Measurements from ENCODE around the gene DEFB131B.
A peak's percentile ranks its signal among the peaks of the same experiment; 100 is the strongest.
"Not testable (repeated sequence)": the region's sequence is repeated elsewhere in the genome, so short reads cannot be mapped to it uniquely, and the experiment has no call there.

The DEFB131B gene

DNA sequence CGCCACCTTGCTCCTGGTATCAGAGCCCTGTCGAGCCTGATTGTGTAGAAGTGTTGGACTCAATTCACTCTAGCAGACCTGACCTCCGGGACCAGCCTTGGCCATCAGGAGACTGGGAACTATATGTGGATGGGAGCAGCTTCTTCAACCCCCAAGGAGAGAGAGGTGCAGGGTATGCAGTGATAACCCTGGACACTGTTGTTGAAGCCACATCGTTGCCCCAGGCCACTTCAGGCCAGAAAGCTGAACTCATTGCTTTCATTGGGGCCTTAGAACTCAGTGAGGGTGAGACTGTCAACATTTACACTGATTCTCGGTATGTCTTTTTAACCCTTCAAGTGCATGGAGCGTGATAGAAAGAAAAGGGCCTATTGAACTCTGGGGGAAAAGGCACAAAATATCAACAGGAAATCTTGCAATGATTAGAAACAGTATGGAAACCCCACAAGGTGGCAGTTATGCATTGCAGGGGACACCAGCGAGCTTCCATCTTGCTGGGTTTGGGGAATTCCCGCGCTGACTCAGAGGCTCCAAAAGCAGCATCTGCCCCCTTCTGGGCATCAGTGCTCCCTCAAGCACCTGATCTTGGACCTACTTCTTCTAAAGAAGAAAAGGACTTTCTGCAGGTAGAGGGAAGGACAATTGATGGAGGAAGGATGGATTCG, 33.2 kb downstream of the DEFB131B start:
- DNase-seq (ENCODE audit: low read depth), result not testable (repeated sequence)

- not testable (repeated sequence) for DNase-seq (ENCODE audit: low read depth)
Observed at GRCh38 chr11:71911986-71912340, 33.7 kb downstream of the DEFB131B start.

GRCh38 chr11:71913756-71914526, 35.7 kb downstream of the DEFB131B start:
- DNase-seq (ENCODE audit: low read depth), result peak; percentile 73

- DNase-seq (ENCODE audit: low read depth), result no peak
Observed at GRCh38 chr11:71914617-71915189, 36.5 kb downstream of the DEFB131B start.

DNA sequence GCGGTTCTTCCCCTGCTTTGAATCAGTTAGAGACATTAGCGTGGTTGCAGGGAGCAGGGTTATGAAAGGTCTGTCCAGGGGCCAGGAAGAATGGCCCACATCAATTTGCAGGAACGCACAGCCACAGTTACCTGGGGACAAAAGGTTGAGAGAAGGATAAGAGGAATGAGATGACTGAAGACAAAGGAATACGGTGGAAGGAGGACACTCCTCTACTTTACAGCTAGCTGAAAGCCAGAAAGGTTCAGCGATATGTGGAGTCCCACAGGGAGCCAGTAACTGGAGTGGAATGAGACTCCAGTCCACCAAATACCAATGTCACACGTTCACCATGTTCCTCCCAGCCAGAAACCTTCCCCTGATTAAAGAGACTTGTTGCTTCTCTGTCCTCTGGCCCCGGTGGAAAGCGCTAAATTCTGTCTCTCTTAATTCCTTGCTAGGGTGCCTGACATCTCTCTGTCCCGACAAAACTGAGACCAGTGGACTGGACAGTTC, 39.4 kb downstream of the DEFB131B start:
- DNase-seq (ENCODE audit: low read depth), result no peak

DNA sequence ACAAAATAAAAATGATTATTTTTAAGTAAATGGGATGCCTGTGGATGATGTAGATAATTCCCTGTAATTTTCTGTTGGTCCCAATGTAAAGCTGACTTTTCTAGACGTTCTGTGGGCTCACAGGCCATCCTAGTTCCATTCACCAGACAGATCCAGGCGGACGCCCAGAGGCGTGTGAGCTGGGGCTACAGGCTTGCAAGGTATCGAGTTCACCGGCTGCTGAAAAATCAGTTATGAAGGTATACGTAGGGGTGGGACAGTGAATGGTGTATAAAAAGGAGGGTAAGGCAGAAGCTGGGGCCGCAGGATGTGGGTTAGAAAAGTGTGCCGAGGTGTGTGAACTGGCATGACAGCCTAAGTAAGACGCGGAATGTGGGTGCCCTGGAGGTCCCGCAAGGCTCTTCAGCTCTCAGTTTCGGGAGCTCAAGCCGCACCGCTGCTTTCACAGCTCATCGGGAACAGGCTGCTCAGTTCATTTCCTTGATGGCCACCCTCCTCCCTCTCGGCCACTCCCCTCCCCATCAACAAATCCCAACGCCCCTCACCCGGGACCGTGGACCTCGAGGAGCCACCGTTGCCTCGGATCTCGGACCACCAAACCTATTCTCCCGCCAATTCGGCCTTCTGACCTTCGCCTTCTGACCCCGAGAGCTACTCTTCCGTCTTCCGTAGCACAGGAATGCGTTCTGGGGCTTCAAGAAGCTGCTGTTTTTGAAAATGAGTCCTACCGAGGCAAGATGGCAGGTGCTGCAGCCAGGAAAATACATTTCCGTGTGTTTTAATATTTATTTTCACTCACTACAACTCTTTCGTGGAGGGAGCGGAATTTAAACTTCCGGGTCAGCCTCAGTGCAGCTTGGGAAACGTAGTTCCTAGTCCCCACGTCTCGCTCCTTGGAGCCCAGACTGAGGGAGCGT, 49.8 kb downstream of the DEFB131B start, which contains the start of gene XNDC1N:
TSS of gene XNDC1N (minus strand) at position 775 of the 917 bp plus-strand sequence. CDS start 5,241 bp downstream, outside the sequence.
- peak; percentile 84 for DNase-seq (ENCODE audit: low read depth)

DNA sequence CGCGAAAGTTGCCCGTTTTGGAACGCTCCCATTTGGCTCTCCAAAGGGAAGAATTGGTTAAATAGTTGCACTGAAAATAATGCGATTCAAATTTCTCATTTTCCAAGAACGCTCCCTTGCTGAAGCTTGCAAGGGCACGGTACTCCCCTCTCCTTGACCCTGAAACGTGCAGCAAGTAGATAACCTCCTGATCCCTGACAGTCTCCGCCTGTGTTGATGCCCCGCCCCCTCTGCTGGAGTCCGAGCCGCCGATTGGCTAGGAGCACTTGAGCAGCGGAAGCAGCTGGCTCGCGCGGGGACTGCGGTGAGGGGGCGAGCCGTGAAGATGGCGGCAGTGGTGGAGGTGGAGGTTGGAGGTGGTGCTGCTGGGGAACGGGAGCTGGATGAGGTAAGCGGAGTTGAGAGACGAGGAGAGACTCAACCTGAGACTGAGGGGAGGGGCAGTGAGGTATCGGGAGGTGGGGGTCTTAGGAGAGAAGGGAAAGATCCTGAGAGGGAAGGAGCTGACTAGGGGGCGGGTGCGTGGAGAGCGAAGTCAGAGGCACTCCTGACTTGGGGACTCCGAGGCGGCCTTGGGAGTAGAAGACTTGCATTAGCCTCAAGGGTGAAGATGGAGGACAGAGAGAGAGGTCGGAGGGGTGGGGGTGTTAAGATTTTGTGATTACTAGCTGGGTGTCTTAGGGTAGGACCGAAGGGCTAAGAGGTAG, 50.6 kb downstream of the DEFB131B start, which contains the start of gene RNF121:
TSS of gene RNF121 (plus strand) at position 310 of the 707 bp plus-strand sequence. CDS start at position 326, 16 bp downstream.
- DNase-seq (ENCODE audit: low read depth), result peak; percentile 90

GRCh38 chr11:71929491-71929890, 51.2 kb downstream of the DEFB131B start:
- no peak for DNase-seq (ENCODE audit: low read depth)

DNA sequence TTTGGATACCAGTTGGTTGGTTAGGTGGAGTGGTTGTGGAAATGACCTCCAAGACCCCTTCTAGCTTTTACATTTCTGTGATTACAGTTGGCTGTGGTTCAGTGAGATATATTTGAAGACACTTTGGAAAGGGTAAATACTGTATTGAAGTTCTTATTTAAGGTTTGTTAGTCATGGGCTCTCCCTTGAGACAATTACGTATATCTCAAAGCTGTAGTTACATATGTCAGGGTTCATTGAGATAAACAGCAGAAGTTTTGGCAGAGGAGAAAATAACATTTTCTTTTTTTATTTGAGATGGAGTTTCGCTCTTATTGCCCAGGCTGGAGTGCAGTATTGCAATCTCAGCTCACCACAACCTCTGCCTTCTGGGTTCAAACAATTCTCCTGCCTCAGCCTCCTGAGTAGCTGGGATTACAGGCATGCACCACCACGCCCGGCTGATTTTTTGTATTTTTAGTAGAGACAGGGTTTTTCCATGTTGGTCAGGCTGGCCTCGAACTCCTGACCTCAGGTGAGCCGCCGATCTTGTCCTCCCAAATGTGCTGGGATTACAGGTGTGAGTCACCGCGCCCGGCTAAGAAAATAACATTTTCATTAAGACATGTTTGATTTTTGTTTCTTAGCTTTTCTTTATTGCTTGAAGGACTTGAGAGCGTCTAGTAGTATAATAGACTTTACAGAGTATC, 52.4 kb downstream of the DEFB131B start:
- no peak for DNase-seq (ENCODE audit: low read depth)

DNA sequence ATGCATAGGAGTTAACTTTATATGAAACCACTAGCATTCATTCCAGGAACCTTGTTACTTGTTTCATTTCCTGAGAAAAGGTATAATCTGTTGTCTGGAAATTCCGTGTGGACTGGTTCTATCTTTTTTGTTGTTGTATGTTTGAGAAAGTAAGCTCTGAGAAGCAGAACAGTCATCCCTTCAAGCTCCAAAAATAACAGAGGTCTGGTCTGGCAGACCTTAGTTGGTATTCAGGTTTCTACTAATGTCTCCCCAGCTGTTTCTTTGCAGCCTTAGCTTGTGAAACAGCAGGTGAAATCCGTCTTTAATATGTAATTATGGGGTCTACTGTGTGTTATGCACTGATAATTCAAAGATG, 53.0 kb downstream of the DEFB131B start:
- DNase-seq (ENCODE audit: low read depth), result peak; percentile 38

DNA sequence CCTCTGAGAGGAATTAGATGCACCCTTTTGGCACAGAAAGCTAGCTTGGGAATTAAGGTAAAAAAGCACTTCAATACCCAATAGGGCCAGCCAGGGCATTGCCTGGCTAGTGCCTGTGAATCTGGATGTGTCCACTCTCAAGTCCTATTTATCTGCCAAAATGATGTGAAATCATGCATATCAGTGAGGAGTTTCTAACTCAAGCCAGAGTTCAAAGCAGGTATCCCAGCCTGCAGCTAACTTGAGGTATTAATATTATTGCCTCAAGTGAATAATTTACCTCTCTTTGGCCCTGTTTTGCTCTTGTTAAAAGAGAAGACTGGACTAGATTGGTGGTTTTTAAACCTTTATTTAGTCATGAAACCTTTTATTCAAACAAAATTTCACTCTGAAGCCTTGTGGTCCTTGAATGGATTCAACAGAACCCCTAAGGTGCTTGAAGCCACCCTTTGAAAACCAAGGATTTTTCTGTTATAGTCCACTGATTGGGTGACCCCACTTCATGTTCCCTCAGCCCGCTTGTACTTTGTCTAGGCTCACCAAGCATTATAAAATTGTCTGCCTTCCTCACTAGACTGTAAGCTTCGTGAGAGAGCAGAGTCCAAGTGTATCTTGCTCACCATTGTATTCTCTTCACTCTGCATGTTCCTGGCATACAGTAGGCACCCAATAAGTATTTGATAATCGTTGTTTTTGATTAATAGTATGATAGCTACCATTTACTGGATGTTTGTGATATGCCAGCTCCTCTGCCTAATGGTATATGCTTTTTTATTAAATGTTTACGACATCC, 55.1 kb downstream of the DEFB131B start:
- no peak for DNase-seq (ENCODE audit: low read depth)
